ENCODE data around the gene PLAC8L1.

The PLAC8L1 gene

DNA sequence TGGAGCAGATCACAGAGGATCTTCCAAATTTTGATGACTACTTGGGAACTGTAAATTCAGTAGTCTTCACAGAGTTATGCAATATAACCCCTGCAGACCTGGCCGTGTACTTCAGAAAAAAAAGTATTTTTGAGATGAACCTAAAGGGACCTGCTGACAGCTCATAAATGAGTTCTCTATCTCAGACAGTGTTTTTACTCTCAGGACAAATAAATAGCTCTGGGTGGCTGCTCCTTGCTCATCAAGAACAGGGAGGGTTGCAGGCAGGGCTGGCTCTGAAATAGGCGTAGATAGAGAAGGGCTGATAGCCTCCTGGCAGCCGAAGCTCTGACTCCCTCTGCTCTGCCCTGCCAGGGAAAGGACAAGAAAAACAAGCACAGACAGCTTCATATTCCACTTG, 64.8 kb downstream of the PLAC8L1 start:
- DNase-seq = no peak

- no peak for DNase-seq
Measured at GRCh38 chr5:146039420-146039819, 66.0 kb downstream of the PLAC8L1 start.

DNA sequence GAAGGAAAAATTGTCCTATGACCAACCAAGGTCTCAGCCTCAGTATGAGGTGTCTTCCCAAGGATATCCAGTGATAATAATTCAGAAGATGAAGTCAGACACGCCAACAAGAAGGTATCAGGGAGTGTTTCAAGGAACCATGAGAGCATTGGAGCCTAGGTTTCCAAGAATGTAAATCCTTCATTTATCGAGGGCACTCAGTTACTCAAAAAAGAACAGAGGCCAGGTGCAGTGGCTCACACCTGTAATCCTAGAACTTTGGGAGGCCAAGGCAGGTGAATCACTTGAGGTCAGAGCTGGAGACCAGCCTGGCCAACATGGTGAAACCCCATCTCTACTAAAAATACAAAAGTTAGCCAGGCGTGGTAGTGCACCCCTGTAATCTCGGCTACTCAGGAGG, 70.8 kb downstream of the PLAC8L1 start:
- no peak for DNase-seq

Measured in activated CD4-positive, alpha-beta T cell treated with anti-CD3 and anti-CD28 coated beads, Interleukin-10, Interleukin-2, amounts not matched to agents 100 ng/mL and 50 ng/mL, durations not matched to agents 16 hours and 8 hours (primary cell).